ENCODE measurements around the gene DOCK2.

DOCK2 gene

GRCh38 chr5:169682026-169682425 lies 45.0 kb downstream of the DOCK2 start:
- ATAC-seq (ENCODE audit: low read depth): no peak
- no peak for DNase-seq (ENCODE audit: low spot score in 2 of 2)
- Mint-ChIP-seq H3K27me3 (no peaks in the 10 kb centered on the region), H3K27ac (no peak overlapping the region), H3K4me3 (no peak overlapping the region), H3K4me1 (peaks cover 3% of the 10 kb centered on the region), H3K9me3 (no peaks in the 10 kb centered on the region), H3K36me3 (peaks cover 42% of the 10 kb centered on the region)

GRCh38 chr5:169686137-169686536 lies 49.1 kb downstream of the DOCK2 start:
- Mint-ChIP-seq H3K4me3 (no peak overlapping the region), H3K27ac (peak overlapping the region; percentile 71), H3K27me3 (no peaks in the 10 kb centered on the region)

GRCh38 chr5:169688106-169688505 lies 51.0 kb downstream of the DOCK2 start:
- no peak for DNase-seq (ENCODE audit: low spot score in 2 of 2)
- peak overlapping the region; percentile 69 for H3K27ac Mint-ChIP-seq
- H3K4me3 Mint-ChIP-seq: no peak overlapping the region
- H3K9me3 Mint-ChIP-seq: no peaks in the 10 kb centered on the region
- peaks cover 41% of the 10 kb centered on the region for H3K36me3 Mint-ChIP-seq
- H3K27me3 Mint-ChIP-seq: no peaks in the 10 kb centered on the region
- no peak for ATAC-seq (ENCODE audit: low read depth)
- H3K4me1 Mint-ChIP-seq: peaks cover 5% of the 10 kb centered on the region

More at GRCh38 chr5:169686137-169686536, 49.1 kb downstream of the DOCK2 start:
- peaks cover 44% of the 10 kb centered on the region for H3K36me3 Mint-ChIP-seq
- ATAC-seq (ENCODE audit: low read depth) (no peak), DNase-seq (ENCODE audit: low spot score in 2 of 2) (no peak)
- no peaks in the 10 kb centered on the region for H3K9me3 Mint-ChIP-seq
- peaks cover 5% of the 10 kb centered on the region for H3K4me1 Mint-ChIP-seq

GRCh38 chr5:169691471-169691870 lies 54.4 kb downstream of the DOCK2 start:
- ATAC-seq (ENCODE audit: low read depth) (no peak), DNase-seq (ENCODE audit: low spot score in 2 of 2) (no peak)
- Mint-ChIP-seq H3K27me3 (no peaks in the 10 kb centered on the region), H3K9me3 (no peaks in the 10 kb centered on the region), H3K27ac (no peak overlapping the region), H3K4me1 (peaks cover 2% of the 10 kb centered on the region), H3K4me3 (no peak overlapping the region), H3K36me3 (peaks cover 46% of the 10 kb centered on the region)

- DNase-seq (ENCODE audit: low spot score in 2 of 2): no peak
- no peaks in the 10 kb centered on the region for H3K27me3 Mint-ChIP-seq
- no peak overlapping the region for H3K4me3 Mint-ChIP-seq
- H3K36me3 Mint-ChIP-seq: peaks cover 54% of the 10 kb centered on the region
- H3K9me3 Mint-ChIP-seq: no peaks in the 10 kb centered on the region
- H3K4me1 Mint-ChIP-seq: no peaks in the 10 kb centered on the region
- ATAC-seq (ENCODE audit: low read depth): no peak
- no peak overlapping the region for H3K27ac Mint-ChIP-seq
Observed at GRCh38 chr5:169694091-169694625, 57.1 kb downstream of the DOCK2 start.

GRCh38 chr5:169695025-169695625 lies 58.0 kb downstream of the DOCK2 start:
- ATAC-seq (ENCODE audit: low read depth): no peak
- H3K36me3 Mint-ChIP-seq: peaks cover 53% of the 10 kb centered on the region
- H3K9me3 Mint-ChIP-seq: no peaks in the 10 kb centered on the region
- H3K4me1 Mint-ChIP-seq: no peaks in the 10 kb centered on the region
- H3K27me3 Mint-ChIP-seq: no peaks in the 10 kb centered on the region
- DNase-seq (ENCODE audit: low spot score in 2 of 2): no peak
- no peak overlapping the region for H3K4me3 Mint-ChIP-seq
- peak overlapping the region; percentile 28 for H3K27ac Mint-ChIP-seq

- DNase-seq (ENCODE audit: low spot score in 2 of 2) (no peak), ATAC-seq (ENCODE audit: low read depth) (no peak)
- Mint-ChIP-seq H3K4me3 (no peak overlapping the region), H3K36me3 (peaks cover 50% of the 10 kb centered on the region), H3K4me1 (no peaks in the 10 kb centered on the region), H3K9me3 (no peaks in the 10 kb centered on the region), H3K27ac (peak overlapping the region; percentile 28), H3K27me3 (no peaks in the 10 kb centered on the region)
Observed at GRCh38 chr5:169695919-169696490, 58.9 kb downstream of the DOCK2 start.

- no peak overlapping the region for H3K4me3 Mint-ChIP-seq
- H3K4me1 Mint-ChIP-seq: peaks cover 2% of the 10 kb centered on the region
- no peaks in the 10 kb centered on the region for H3K27me3 Mint-ChIP-seq
- no peak overlapping the region for H3K27ac Mint-ChIP-seq
- H3K36me3 Mint-ChIP-seq: peaks cover 51% of the 10 kb centered on the region
- DNase-seq (ENCODE audit: low spot score in 2 of 2): no peak
- no peaks in the 10 kb centered on the region for H3K9me3 Mint-ChIP-seq
- no peak for ATAC-seq (ENCODE audit: low read depth)
Observed at GRCh38 chr5:169696621-169697510, 59.8 kb downstream of the DOCK2 start.

- Mint-ChIP-seq H3K27ac (no peak overlapping the region), H3K36me3 (peaks cover 56% of the 10 kb centered on the region), H3K4me1 (peaks cover 9% of the 10 kb centered on the region), H3K4me3 (no peak overlapping the region), H3K9me3 (no peaks in the 10 kb centered on the region), H3K27me3 (no peaks in the 10 kb centered on the region)
- ATAC-seq (ENCODE audit: low read depth): no peak
- DNase-seq (ENCODE audit: low spot score in 2 of 2): no peak
Observed at GRCh38 chr5:169697511-169697890, 60.4 kb downstream of the DOCK2 start.

- Mint-ChIP-seq H3K27me3 (no peaks in the 10 kb centered on the region), H3K27ac (no peak overlapping the region), H3K4me1 (peaks cover 13% of the 10 kb centered on the region), H3K4me3 (no peak overlapping the region), H3K36me3 (peaks cover 55% of the 10 kb centered on the region), H3K9me3 (no peaks in the 10 kb centered on the region)
- ATAC-seq (ENCODE audit: low read depth) (no peak), DNase-seq (ENCODE audit: low spot score in 2 of 2) (no peak)
Observed at GRCh38 chr5:169697976-169698375, 60.9 kb downstream of the DOCK2 start.

GRCh38 chr5:169700611-169701010 lies 63.5 kb downstream of the DOCK2 start:
- Mint-ChIP-seq H3K27me3 (no peaks in the 10 kb centered on the region), H3K9me3 (no peaks in the 10 kb centered on the region), H3K36me3 (peaks cover 55% of the 10 kb centered on the region), H3K4me3 (no peak overlapping the region), H3K27ac (no peak overlapping the region), H3K4me1 (peaks cover 31% of the 10 kb centered on the region)
- no peak for DNase-seq (ENCODE audit: low spot score in 2 of 2)
- ATAC-seq (ENCODE audit: low read depth): no peak

- peaks cover 36% of the 10 kb centered on the region for H3K4me1 Mint-ChIP-seq
- peak overlapping the region; percentile 90 for H3K27ac Mint-ChIP-seq
Observed at GRCh38 chr5:169701910-169702451, 64.9 kb downstream of the DOCK2 start.

GRCh38 chr5:169702693-169703481 lies 65.8 kb downstream of the DOCK2 start:
- DNase-seq (ENCODE audit: low spot score in 2 of 2): peak in 1 of 2 donors; percentile 2
- H3K9me3 Mint-ChIP-seq: no peaks in the 10 kb centered on the region
- H3K27me3 Mint-ChIP-seq: no peaks in the 10 kb centered on the region
- H3K27ac Mint-ChIP-seq: peak overlapping the region; percentile 90
- peaks cover 36% of the 10 kb centered on the region for H3K4me1 Mint-ChIP-seq
- ATAC-seq (ENCODE audit: low read depth): peak; percentile 82
- H3K36me3 Mint-ChIP-seq: peaks cover 50% of the 10 kb centered on the region
- no peak overlapping the region for H3K4me3 Mint-ChIP-seq

More at GRCh38 chr5:169701910-169702451, 64.9 kb downstream of the DOCK2 start:
- Mint-ChIP-seq H3K9me3 (no peaks in the 10 kb centered on the region), H3K36me3 (peaks cover 51% of the 10 kb centered on the region), H3K27me3 (no peaks in the 10 kb centered on the region), H3K4me3 (no peak overlapping the region)
- no peak for DNase-seq (ENCODE audit: low spot score in 2 of 2)
- no peak for ATAC-seq (ENCODE audit: low read depth)

Measured in memory B cell (primary cell).